ENCODE measurements around the gene ROR1.
"Not testable (repeated sequence)": the region's sequence is repeated elsewhere in the genome, so short reads cannot be mapped to it uniquely, and the experiment has no call there.

The ROR1 gene

GRCh38 chr1:63759778-63760177, 14.0 kb upstream of the ROR1 start:
- no peak for DNase-seq

- no peak for DNase-seq
These were observed 3.4 kb upstream of the ROR1 start for GRCh38 chr1:63770381-63770780.

GRCh38 chr1:63772201-63772600, 1.6 kb upstream of the ROR1 start:
- no peak for DNase-seq

GRCh38 chr1:63772876-63773275, 941 bp upstream of the ROR1 start:
- DNase-seq = no peak

- no peak for DNase-seq
These were observed 362 bp upstream of the ROR1 start for GRCh38 chr1:63773496-63773814.

GRCh38 chr1:63774617-63775417, 1.0 kb downstream of the ROR1 start:
- peak; percentile 16 to 28 for DNase-seq

- DNase-seq = no peak
These were observed 1.8 kb downstream of the ROR1 start for GRCh38 chr1:63775418-63776127.

- no peak for DNase-seq
These were observed 3.5 kb downstream of the ROR1 start for GRCh38 chr1:63777286-63777685.

- DNase-seq = no peak
These were observed 4.4 kb downstream of the ROR1 start for GRCh38 chr1:63777965-63778880.

- DNase-seq = peak; percentile 43 to 66
These were observed 5.8 kb downstream of the ROR1 start for GRCh38 chr1:63779338-63780211.

GRCh38 chr1:63780565-63780964, 6.7 kb downstream of the ROR1 start:
- DNase-seq = no peak

GRCh38 chr1:63782982-63783381, 9.2 kb downstream of the ROR1 start:
- DNase-seq = no peak

GRCh38 chr1:63784083-63784482, 10.3 kb downstream of the ROR1 start:
- no peak for DNase-seq

GRCh38 chr1:63784489-63785390, 10.9 kb downstream of the ROR1 start:
- DNase-seq = peak in 1 of 2 experiments; percentile 41

GRCh38 chr1:63787270-63787669, 13.5 kb downstream of the ROR1 start:
- not testable (repeated sequence) for DNase-seq

- DNase-seq = peak in 1 of 2 experiments; percentile 44
These were observed 14.1 kb downstream of the ROR1 start for GRCh38 chr1:63787875-63788274.

- no peak for DNase-seq
These were observed 16.2 kb downstream of the ROR1 start for GRCh38 chr1:63789856-63790605.

GRCh38 chr1:63790989-63791388, 17.2 kb downstream of the ROR1 start:
- DNase-seq = no peak

- DNase-seq = no peak
These were observed 18.3 kb downstream of the ROR1 start for GRCh38 chr1:63792152-63792551.

GRCh38 chr1:63793741-63794240, 20.0 kb downstream of the ROR1 start:
- DNase-seq = no peak
